ENCODE data around the gene IL34.

IL34 gene

DNA sequence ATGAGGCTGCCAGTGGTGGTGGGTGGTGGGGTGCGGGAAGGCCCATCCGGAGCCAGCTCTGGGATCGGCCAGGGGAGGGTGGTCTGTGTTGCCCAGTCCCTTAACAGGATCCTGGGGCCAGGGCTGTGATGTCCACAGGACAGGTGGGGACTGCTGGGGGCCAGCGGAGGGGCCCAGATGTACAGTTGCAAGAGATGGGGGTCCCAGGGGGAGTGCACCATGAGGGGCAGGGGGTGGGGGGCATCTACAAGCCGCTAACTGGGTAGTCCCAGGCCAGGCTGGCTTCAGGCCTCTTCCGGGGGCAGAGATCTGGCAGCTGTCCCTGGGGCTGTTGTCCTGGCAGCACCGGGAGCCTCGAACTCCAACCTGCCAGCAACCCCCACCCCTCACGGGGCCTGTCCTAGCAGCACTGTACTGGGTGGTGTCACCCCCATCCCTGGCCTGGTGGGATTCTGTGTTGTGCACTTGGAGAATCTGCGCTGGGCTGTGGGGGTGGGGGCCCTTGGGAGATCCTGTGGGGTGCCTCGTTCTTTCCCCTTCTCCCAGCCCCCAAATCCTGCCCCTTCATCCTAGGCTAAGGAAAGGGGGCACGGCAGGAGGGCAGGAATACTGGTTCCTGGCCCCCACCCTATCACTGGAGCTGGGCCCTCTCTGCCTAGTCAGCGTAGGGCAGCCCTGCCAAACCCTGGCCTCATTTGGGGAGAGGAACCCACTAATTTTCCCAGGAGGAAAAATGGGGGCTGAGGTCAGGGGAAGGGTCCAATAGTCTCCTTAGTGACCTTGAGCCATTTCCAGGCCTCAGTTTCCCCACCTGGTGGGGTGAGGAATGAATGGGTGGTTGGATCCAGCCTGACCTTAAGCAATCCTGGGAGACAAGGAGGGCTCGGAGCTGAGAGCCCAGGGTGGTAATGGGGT is 38.0 kb downstream of the IL34 start:
- no peak overlapping the region for H3K4me3 ChIP-seq (ENCODE audit: low read depth, low read length)

DNA sequence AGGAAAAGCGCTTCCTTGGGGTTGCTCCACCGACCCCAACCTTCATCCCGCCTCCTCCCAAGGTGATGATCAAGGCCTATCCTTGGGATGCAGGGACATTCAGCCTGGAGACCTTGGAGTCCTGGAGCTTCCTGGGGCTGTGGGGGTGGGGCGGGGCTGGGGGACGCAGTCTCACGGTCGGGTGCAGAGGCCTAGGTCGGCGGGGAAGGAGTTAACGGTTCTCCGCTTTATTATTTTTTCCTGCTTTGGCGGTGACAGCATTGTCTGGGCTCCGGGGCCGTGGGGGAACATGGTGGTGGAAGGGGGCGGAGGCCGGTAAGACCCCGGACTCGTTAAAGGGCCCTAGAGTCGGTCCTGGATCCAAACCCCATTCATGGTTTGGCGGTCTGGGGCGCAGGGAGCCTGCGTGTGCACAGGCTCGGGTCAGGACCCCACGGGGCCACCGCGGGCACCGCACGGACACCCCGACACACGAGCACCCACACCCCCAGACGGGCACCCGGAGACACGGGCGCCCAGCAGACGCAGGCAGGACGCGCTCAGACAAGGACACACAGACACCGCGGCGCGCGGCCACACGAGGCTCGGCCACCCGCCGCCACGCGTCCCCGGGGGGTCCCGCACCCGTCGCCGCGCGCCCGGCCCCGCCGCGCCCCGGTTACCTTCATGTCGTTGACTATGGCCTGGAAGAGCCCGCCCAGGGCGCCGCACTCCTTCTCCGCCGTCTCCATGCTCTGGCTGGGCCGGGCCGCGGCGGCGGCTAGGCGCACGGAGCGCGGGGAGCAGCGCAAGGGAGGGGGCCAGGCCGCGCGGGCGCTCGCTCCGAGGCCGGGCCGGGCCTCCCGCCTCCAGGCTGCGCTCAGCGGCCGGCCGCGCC is 38.9 kb downstream of the IL34 start:
- TF ChIP-seq, protein P1, sequence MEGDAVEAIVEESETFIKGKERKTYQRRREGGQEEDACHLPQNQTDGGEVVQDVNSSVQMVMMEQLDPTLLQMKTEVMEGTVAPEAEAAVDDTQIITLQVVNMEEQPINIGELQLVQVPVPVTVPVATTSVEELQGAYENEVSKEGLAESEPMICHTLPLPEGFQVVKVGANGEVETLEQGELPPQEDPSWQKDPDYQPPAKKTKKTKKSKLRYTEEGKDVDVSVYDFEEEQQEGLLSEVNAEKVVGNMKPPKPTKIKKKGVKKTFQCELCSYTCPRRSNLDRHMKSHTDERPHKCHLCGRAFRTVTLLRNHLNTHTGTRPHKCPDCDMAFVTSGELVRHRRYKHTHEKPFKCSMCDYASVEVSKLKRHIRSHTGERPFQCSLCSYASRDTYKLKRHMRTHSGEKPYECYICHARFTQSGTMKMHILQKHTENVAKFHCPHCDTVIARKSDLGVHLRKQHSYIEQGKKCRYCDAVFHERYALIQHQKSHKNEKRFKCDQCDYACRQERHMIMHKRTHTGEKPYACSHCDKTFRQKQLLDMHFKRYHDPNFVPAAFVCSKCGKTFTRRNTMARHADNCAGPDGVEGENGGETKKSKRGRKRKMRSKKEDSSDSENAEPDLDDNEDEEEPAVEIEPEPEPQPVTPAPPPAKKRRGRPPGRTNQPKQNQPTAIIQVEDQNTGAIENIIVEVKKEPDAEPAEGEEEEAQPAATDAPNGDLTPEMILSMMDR (IDR thresholded peaks at IDR 0.05; ENCODE audit: borderline replicate concordance, insufficient read depth, low read depth, low read length): no peak
- no peak overlapping the region for H3K4me3 ChIP-seq (ENCODE audit: low read depth, low read length)

More for the DNA sequence above, 38.0 kb downstream of the IL34 start:
- TF ChIP-seq, protein P1 (IDR thresholded peaks at IDR 0.05; ENCODE audit: borderline replicate concordance, insufficient read depth, low read depth, low read length): no peak

DNA sequence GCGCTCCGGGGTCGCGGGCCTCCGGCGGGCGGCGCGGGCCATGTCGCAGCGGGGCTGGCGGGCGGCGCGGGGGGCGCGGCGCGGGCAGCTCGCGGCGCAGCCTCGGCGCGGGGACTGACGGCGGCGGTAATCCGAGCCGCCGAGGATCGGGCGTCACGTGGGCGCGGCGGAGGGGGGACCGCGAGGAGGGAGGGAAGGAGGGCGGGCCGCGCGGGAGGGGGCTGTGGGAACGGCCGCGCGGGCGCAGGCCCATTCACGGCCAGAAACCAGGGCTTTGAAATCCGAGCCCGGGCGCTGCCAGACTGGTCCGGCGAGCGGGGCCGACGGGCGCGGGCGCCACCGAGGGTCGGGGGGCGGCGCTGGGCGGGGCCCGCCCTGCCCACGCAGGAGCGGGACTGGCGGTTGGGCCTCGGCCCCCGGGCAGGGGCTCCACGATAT is 39.6 kb downstream of the IL34 start, which contains the start of gene MTSS2:
MTSS2 (minus strand) TSS at position 116 of the 438 bp plus-strand sequence. CDS start 262 bp downstream, outside the sequence.
- TF ChIP-seq, protein P1 (IDR thresholded peaks at IDR 0.05; ENCODE audit: borderline replicate concordance, insufficient read depth, low read depth, low read length): no peak
- H3K4me3 ChIP-seq (ENCODE audit: low read depth, low read length): no peak within 1 kb of the TSS

DNA sequence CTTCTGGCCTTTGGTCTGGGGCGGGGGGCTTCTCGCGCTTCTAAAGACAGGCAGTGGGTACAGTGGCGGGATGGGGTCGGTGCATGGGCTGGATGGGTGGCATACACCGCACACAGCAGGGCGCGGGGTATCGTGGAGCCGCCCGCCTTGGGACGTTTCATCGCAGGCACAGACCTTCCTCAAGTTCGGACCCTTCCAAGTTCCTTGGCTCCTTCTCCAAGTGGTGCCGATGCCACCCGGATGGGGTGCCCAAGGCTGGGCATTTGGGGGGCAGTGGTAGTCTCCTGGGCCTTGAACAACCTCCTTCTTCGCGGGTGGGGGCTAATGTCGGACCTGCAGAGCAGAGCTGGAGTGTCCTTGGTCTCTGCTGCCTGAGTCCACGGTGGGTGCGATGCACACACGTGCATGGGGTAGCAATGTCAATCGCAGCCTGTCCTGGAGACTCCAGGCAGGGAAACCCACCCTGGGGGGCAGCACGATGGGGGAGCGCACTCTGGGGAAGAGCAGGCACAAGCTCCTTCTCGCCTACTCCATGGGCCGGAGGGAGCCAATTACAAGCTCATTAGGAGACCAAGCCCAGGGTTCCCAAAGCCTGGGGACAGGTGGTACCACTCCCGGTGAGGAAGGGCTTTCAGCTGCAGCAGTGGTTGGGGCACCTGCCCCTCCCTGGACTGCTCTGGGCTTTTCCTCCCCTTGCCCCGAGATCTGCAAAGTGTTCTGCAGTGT is 40.2 kb downstream of the IL34 start:
- H3K4me3 ChIP-seq (ENCODE audit: low read depth, low read length): no peak overlapping the region
- TF ChIP-seq, protein P1 (IDR thresholded peaks at IDR 0.05; ENCODE audit: borderline replicate concordance, insufficient read depth, low read depth, low read length): no peak

DNA sequence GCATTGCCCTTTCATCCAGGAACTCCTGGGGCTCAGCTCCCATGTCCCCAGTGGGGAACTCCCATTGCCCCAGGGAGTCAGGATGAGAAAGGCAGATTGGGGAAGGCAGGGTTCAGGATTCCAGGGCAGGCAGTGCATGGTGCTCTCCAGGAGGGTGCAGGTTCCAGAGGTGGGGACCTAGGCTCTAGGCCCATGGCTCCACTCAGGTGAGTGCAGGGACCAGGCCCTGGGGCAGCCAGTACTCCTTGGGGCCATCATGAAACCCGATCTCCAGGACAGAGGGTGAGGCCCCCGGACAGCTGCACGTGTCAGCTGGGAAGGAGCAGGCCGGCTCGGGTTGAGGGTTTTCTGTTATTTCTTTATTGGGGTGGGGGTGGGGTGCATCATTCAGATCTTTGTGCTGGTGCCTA is 40.7 kb downstream of the IL34 start:
- TF ChIP-seq, protein P1 (IDR thresholded peaks at IDR 0.05; ENCODE audit: borderline replicate concordance, insufficient read depth, low read depth, low read length): no peak
- H3K4me3 ChIP-seq (ENCODE audit: low read depth, low read length): no peak overlapping the region

DNA sequence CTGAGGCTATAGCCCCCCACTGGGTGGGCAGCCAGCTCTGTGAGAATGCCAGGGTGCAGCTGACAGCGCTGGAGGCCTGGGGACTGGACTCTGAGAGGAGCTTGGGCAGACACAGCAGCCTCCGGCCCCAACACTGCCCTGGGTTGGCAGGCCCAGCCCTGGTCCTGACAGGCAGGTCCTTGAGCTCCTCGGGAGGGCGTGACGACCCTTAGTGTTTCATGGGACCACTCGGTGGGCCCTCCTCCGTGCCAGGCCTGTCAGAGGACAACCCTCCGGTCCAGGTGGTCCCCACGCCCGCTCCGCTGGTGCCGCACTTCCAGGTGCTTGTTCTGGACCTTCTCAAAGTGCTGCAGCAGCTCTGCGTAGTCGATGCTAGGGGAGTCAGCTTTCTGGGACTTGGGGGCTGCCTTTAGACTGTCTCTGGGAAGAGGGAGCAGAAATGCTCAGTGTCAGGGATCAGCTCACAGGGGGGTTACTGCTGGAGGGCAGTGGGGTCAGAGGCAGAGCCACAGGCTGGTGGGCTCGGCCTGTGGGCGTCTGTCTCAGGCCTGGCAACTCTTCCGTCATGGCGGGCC is 41.4 kb downstream of the IL34 start:
- no peak overlapping the region for H3K4me3 ChIP-seq (ENCODE audit: low read depth, low read length)
- TF ChIP-seq, protein P1 (IDR thresholded peaks at IDR 0.05; ENCODE audit: borderline replicate concordance, insufficient read depth, low read depth, low read length): no peak

Measured in GM12875 (cell line).